Activated CD4-positive, CD25-positive, alpha-beta regulatory T cell treated with anti-CD3 and anti-CD28 coated beads, Interleukin-2, amount 50 U/mL, for 72 hours (primary cell): ENCODE results near the gene ART4.

Source experiments
- DNase-seq: peaks from one replicate; pipeline ENCODE4 v3.0.0; 2021

Gene ART4

DNA sequence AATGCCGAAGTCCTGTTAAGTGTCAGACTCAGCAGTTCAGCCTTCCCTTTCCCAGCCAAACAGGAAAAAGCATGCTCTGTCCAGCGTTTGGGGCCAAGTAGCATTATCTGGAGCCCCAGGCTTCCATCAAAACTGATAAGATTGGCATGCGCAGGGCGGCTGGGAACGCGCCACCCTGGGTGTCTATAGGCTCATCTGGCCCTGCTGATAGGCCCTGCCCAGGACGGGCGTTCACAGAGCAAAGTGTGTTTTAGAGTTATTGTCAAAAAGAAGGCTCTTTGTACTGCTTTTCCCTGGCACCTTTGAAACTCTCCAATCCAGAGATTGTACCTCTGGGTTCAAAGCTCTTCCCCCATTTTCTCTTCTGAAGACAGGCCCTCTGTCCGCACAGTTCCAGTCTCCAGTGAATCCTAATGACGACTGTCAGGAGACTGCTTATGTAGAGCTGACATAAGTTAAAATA lies at the start of gene ART4:
Gene ART4, minus strand, starts transcription at position 102 of the 463 bp plus-strand sequence. CDS start 413 bp downstream, outside the sequence.
- no peak for DNase-seq

DNA sequence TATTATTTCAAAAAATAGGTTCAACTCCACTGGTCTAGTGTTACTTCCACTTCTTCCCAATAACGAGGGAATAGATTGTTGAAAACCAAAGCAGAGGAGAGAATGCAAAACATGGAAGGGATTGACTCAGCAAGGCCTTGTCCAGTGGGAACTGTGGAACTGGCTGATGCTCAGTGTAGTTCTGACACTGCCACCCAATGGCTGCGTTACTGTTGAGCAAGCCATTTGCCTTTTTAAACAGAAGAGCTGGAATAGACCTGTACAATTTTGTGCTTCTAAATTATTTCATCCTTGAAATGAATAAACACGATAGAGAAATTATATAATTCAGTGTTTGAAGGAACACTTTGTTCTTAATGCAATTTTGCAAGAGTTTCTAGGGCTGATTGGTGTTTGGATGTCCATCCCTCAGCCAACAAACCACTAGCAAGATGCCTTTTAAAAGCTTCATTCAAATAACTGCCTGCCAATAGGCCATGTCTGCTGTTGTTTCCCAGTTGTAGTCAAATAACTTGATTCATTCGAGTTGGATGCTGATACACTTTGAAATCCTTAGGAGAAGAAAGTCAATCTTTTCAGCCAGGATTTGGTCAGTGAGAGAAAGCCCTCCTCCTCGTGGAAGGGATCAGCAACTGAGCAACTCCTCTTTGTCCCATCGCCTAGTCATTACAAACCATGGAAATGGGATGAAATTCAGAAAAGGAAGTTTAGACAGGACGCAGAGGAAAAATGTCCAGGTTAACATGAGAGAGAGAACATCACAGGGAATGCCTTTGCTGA lies 49.6 kb upstream of the ART4 start:
- DNase-seq: no peak

GRCh38 chr12:14890701-14891100 lies 47.4 kb upstream of the ART4 start:
- no peak for DNase-seq

DNA sequence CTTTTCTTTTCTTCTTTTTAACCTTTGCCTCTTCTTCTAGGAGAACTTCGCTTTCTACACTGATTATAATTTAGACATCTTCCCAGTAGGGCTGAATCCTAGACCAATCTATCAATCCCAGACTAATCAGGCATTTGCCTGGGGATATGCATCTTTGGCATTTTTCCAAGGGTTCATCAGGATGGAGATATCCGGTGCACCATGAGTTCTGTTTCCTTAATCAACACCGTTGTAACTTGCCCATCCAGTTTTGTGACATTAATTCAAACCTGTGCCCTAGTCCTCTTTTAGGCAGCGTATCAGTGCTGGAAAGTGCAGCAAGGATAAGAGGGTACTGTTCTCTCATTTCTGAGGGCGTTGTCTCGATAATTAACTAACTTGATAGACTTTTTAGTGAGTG lies 42.9 kb upstream of the ART4 start:
- DNase-seq: no peak

- DNase-seq: no peak
These were observed 42.4 kb upstream of the ART4 start, which contains the start of gene MGP for GRCh38 chr12:14885718-14886221. Gene MGP (minus strand): TSS chr12:14885854. CDS start chr12:14885791, 63 bp downstream.

DNA sequence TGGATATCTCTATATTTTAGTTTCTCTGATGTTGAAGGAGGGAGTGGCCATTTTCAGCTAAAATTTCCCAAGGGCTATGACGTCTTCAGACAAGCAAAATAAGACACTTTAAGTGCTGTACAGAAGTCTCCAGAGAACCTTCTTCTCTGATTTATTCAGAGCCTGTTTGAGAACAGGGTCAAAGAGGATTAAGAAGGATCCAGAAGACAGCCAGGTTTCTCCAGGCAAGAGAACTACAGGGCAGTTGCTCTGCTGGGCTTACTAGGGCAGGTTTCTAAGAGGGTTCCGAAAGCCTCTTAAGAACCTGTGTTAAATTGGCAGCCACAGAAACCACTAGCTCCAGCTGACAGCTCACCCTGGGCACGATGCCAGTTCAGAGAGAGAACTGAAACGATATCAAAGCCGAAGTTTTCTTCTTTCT lies 41.1 kb upstream of the ART4 start:
- DNase-seq: peak; percentile 63

GRCh38 chr12:14883686-14884085 lies 40.4 kb upstream of the ART4 start:
- DNase-seq: no peak

- no peak for DNase-seq
These were observed 37.6 kb upstream of the ART4 start for GRCh38 chr12:14880890-14881453.

- DNase-seq: no peak
These were observed 36.1 kb upstream of the ART4 start for GRCh38 chr12:14879222-14879933.

DNA sequence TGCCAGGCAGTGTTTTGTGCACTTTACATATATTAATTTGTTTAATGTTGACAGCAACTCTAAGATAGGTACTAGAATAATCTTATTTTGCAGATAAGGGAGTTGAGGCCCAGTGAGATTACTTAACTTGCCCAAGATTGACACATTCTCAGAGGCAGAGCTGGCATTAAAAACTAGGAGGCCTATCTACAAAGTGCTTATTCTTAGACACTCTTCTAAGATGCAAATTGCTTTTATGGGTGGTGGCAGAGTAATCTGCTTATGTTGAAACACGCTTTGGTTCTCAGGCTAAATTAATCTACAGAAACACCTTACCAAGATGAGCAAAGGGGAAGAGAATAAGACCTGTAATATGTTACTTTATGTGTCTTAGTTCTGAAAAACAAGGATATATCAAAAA lies 35.2 kb upstream of the ART4 start:
- DNase-seq: no peak

- no peak for DNase-seq
These were observed 33.5 kb upstream of the ART4 start for GRCh38 chr12:14876833-14877232.

GRCh38 chr12:14874882-14875281 lies 31.6 kb upstream of the ART4 start:
- no peak for DNase-seq

DNA sequence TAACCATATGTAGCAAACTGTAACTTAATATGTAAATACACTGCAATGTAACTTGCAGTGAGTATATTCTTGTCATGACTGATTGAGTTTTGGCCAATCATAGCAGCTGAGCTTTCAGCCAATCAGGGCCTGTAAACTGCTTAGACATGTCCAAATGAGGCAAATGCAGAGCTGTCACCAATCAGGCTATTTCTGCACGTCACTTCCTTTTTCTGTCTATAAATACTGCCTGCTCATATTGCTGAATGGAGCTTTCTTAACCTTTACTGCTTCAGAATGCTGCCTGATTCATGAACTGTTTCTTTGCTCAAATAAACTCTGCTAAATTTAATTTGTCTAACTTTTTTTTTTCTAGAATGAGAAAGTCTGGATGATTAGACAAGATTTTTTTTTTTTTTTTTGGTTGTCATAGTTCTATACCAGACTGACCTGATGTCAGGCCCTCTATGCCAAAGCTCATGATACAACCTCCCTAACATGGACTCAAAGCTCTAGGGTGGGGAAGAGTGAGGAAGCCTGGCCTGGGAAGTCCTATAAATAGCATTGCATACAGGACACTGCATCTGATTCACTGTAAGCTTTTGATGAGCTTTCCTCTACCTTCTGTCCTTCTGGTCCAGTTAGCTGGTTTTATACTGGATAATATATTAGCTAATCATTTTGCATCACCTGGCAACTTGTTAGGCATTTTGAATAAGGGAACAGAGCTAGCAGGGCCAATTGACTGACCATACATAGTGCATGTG lies 30.3 kb upstream of the ART4 start:
- no peak for DNase-seq

GRCh38 chr12:14871886-14872285 lies 28.6 kb upstream of the ART4 start:
- no peak for DNase-seq

DNA sequence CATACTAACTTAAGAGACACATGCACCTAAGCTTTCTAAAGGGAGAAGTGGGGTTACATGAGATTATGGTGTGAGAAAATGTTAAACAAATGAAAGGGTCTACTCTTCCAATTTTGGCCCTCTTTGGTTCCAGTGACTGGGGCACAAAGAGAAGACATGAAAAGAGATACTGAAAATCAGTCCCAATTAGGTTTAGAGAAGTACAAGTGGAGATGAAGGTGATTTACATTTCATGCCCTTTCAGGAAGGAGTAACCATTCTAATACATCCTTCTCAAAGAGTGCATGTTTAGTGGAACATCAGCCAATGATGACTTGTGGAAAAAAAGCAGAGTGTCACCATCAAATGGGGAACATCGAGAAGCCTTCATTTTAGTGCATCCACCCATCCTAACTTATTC lies 27.9 kb upstream of the ART4 start:
- DNase-seq: no peak

DNA sequence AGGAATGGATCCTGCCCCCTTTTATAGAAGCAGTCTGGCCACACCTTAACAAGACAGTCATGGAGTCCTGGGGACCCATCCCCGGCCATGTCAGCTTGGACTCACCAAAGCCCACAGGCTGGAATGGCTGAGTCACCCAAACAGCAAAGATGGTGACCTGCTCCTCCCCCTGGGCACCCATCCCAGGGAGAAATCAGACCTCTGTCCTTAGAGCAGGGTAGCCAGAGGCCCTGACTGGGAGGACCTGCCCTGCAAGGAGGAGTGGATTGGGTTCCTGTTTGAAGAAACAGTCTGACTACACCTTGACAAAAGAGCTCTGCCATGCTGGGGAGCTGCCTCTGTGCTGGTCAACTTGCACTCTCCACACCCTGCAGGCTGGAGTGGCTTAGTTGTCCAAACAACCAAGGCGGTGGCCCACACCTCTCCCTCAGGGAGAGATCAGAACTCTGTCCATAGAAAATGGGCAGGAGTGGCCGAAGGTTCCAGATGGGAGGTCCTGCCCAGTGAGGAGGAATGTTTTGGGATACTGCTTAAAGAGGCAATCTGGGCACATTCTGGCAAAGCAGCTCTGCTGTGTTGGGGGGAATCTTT lies 25.7 kb upstream of the ART4 start:
- no peak for DNase-seq

- DNase-seq: no peak
These were observed 17.2 kb upstream of the ART4 start for GRCh38 chr12:14860490-14860889.

GRCh38 chr12:14858513-14858912 lies 15.2 kb upstream of the ART4 start:
- DNase-seq: no peak

DNA sequence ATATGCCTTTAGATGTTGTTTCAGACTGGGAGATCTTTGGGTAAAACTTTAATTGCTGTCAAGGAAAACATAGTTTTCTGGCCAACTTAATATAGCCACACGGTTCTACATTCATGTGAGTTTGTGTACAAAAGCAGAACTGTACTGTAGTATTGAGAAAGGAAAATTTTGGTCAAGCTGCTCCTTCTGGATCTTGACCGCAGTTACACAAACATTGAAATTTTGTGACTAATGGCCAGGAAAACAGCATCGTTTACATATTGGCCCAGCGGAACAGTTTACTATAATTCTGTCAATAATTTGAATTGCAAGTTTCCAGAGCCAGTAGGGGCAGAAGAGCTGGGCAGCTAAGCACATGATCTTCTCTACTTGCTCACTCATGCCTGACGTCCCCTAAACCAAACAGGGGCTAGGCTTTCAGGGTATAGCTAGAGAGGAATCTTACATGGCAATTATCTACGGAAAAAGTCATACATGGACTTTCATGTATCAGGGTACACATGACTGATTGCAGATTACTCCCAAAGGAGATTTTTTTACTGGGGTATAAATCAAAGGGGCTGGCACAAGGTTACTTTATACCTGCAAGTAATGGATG lies 11.4 kb upstream of the ART4 start:
- no peak for DNase-seq

DNA sequence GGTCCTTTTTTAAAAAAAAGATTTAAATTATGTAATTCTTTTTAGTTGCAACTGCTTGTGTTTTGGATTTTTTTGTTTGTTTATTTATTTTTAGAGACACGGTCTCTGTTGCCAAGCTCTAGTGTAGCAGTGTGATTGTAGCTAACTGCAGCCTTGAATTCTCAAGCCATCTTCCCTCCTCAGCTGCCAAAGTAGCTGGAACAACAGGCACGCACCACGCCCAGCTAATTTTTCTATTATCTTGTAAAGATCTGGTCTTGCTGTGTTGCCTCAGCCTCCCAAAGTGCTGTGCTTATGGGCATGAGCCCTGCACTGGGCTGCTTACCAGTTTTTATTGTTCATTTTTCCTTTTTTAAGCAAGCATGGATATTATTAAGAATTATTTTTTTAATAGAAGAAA lies 10.6 kb upstream of the ART4 start:
- no peak for DNase-seq

- no peak for DNase-seq
These were observed 9.6 kb upstream of the ART4 start for GRCh38 chr12:14852880-14853279.
